ENCODE results near the gene ZSWIM6. TPM values are rescaled to one million over a fixed set of nuclear protein-coding genes. Genes with fewer than 3 reads are reported as not detected.

The ZSWIM6 gene
- total RNA-seq, 4 donors from 2014 or later: 13.3 to 19.4 (median 16.0) TPM

GRCh38 chr5:61370506-61370905, 38.4 kb downstream of the ZSWIM6 start:
- H3K27ac ChIP-seq: peak overlapping the region in 1 of 4 donors; percentile 21
- no peak overlapping the region for H3K4me3 ChIP-seq
- H3K27me3 ChIP-seq: no peaks in the 10 kb centered on the region
- no peaks in the 10 kb centered on the region for H3K36me3 ChIP-seq
- peak in 1 of 3 donors; percentile 58 for DNase-seq
- TF ChIP-seq CTCF (IDR thresholded peaks at IDR 0.05): no peak
- H3K4me1 ChIP-seq: peaks cover 0 to 5% (median 1%) of the 10 kb centered on the region in 4 donors
- no peaks in the 10 kb centered on the region for H3K9me3 ChIP-seq

- Histone ChIP-seq H3K27me3 (no peaks in the 10 kb centered on the region), H3K4me1 (peaks cover 0 to 5% (median 1%) of the 10 kb centered on the region in 4 donors), H3K27ac (no peak overlapping the region), H3K4me3 (no peak overlapping the region), H3K36me3 (no peaks in the 10 kb centered on the region), H3K9me3 (no peaks in the 10 kb centered on the region)
- DNase-seq: no peak
- TF ChIP-seq CTCF (IDR thresholded peaks at IDR 0.05) (no peak), POLR2A (IDR thresholded peaks at IDR 0.05) (no peak)
Observed at GRCh38 chr5:61371474-61371873, 39.4 kb downstream of the ZSWIM6 start.

- Histone ChIP-seq H3K27ac (no peak overlapping the region), H3K36me3 (no peaks in the 10 kb centered on the region), H3K27me3 (no peaks in the 10 kb centered on the region), H3K9me3 (no peaks in the 10 kb centered on the region), H3K4me3 (no peak overlapping the region), H3K4me1 (no peaks in the 10 kb centered on the region)
- TF ChIP-seq POLR2A (IDR thresholded peaks at IDR 0.05) (no peak), CTCF (IDR thresholded peaks at IDR 0.05) (no peak)
- DNase-seq: no peak
Observed at GRCh38 chr5:61379677-61380076, 47.6 kb downstream of the ZSWIM6 start.

- TF ChIP-seq CTCF (IDR thresholded peaks at IDR 0.05): no peak
- no peak for TF ChIP-seq POLR2A (IDR thresholded peaks at IDR 0.05)
- no peaks in the 10 kb centered on the region for H3K36me3 ChIP-seq
- DNase-seq: no peak
- peaks cover 0 to 8% (median 0%) of the 10 kb centered on the region in 4 donors for H3K4me1 ChIP-seq
- no peaks in the 10 kb centered on the region for H3K9me3 ChIP-seq
- H3K27ac ChIP-seq: no peak overlapping the region
- no peaks in the 10 kb centered on the region for H3K27me3 ChIP-seq
- no peak overlapping the region for H3K4me3 ChIP-seq
Observed at GRCh38 chr5:61381968-61382367, 49.9 kb downstream of the ZSWIM6 start.

- no peaks in the 10 kb centered on the region for H3K27me3 ChIP-seq
- H3K4me3 ChIP-seq: no peak overlapping the region
- H3K9me3 ChIP-seq: no peaks in the 10 kb centered on the region
- no peak for DNase-seq
- TF ChIP-seq POLR2A (IDR thresholded peaks at IDR 0.05) (no peak), CTCF (IDR thresholded peaks at IDR 0.05) (no peak)
- no peaks in the 10 kb centered on the region for H3K36me3 ChIP-seq
- H3K4me1 ChIP-seq: peaks cover 0 to 15% (median 0%) of the 10 kb centered on the region in 4 donors
- H3K27ac ChIP-seq: no peak overlapping the region
Observed at GRCh38 chr5:61385627-61386026, 53.6 kb downstream of the ZSWIM6 start.

Measured in Peyer's patch (tissue), 4 donors.